Osteoblast (primary cell): ENCODE data around the gene OXNAD1. TPM values are rescaled to one million over a fixed set of nuclear protein-coding genes. Genes with fewer than 3 reads are reported as not detected.

ENCODE experiments used
- DNase-seq: peaks from one replicate; pipeline ENCODE4 v3.0.0; 2011; ENCODE audit warnings: low spot score, mixed read lengths; ENCODE audit not compliant: insufficient read length; ENCODE audit errors: missing footprints
- H2AFZ ChIP-seq: 2 replicates; pipeline ENCODE4 v1.6.0; 2011; ENCODE audit warnings: mild to moderate bottlenecking, low read length
- H3K27ac ChIP-seq: 2 replicates; pipeline ENCODE4 v1.5.1; 2011; ENCODE audit warnings: mild to moderate bottlenecking, low read depth, low read length, moderate library complexity
- H3K27me3 ChIP-seq: 2 replicates; pipeline ENCODE4 v1.6.0; 2012; ENCODE audit warnings: mild to moderate bottlenecking, control low read depth, inconsistent platforms, low read length, moderate library complexity; ENCODE audit not compliant: insufficient read depth
- H3K36me3 ChIP-seq: 2 replicates; pipeline ENCODE4 v1.5.1; 2011; ENCODE audit warnings: mild to moderate bottlenecking, low read length, control low read depth, moderate library complexity; ENCODE audit not compliant: insufficient read depth
- H3K4me1 ChIP-seq: 2 replicates; pipeline ENCODE4 v1.5.1; 2011; ENCODE audit warnings: mild to moderate bottlenecking, low read length, control low read depth, moderate library complexity; ENCODE audit not compliant: insufficient read depth
- H3K4me2 ChIP-seq: 2 replicates; pipeline ENCODE4 v1.6.0; 2011; ENCODE audit warnings: mild to moderate bottlenecking, low read length; ENCODE audit not compliant: insufficient read depth
- H3K4me3 ChIP-seq: fragments of 200-600 bp; sonication (generic); 3 replicates; pipeline ENCODE4 v1.5.1; 2012; ENCODE audit warnings: mild to moderate bottlenecking, low read length, inconsistent platforms; ENCODE audit not compliant: insufficient read depth
- H3K79me2 ChIP-seq: 2 replicates; pipeline ENCODE4 v1.6.0; 2012; ENCODE audit warnings: mild to moderate bottlenecking, low read length, control low read depth, inconsistent platforms; ENCODE audit not compliant: insufficient read depth
- H3K9me3 ChIP-seq: 2 replicates; pipeline ENCODE4 v1.5.1; 2011; ENCODE audit warnings: low read depth, low read length, control low read depth
- H4K20me1 ChIP-seq: 2 replicates; pipeline ENCODE4 v1.6.0; 2012; ENCODE audit warnings: mild to moderate bottlenecking, low read length, control low read depth; ENCODE audit not compliant: insufficient read depth
- CTCF ChIP-seq: IDR thresholded peaks from 2 replicates; pipeline ENCODE4 v1.5.1; 2011; ENCODE audit warnings: mild to moderate bottlenecking, low read depth, low read length, moderate library complexity; ENCODE audit errors: extremely low read depth
- total RNA-seq: library from RNA; depleted of rRNA; stranded (reverse); fragments of >200 nt; gene quantifications from 2 replicates; pipeline ENCODE4 v1.2.3, GENCODE V29; 2012

The OXNAD1 gene
- total RNA-seq, 1 donor, result 11.9 TPM

GRCh38 chr3:16258177-16258576 is 6.8 kb upstream of the OXNAD1 start:
- DNase-seq, result no peak
- H3K4me3 ChIP-seq, result no peak overlapping the region
- TF ChIP-seq CTCF, result no peak

GRCh38 chr3:16258866-16259265 is 6.1 kb upstream of the OXNAD1 start:
- H3K27me3 ChIP-seq, result no peaks in the 10 kb centered on the region
- H4K20me1 ChIP-seq, result no peaks in the 10 kb centered on the region
- H3K36me3 ChIP-seq, result peaks cover 24% of the 10 kb centered on the region

More at GRCh38 chr3:16258177-16258576, 6.8 kb upstream of the OXNAD1 start:
- Histone ChIP-seq H3K4me2 (no peak overlapping the region), H3K9me3 (no peaks in the 10 kb centered on the region), H4K20me1 (no peaks in the 10 kb centered on the region), H3K27ac (no peak overlapping the region), H2AFZ (no peak overlapping the region), H3K4me1 (peaks cover 8% of the 10 kb centered on the region), H3K36me3 (peaks cover 24% of the 10 kb centered on the region), H3K27me3 (no peaks in the 10 kb centered on the region), H3K79me2 (peaks cover 27% of the 10 kb centered on the region)

GRCh38 chr3:16260046-16260445 is 5.0 kb upstream of the OXNAD1 start:
- Histone ChIP-seq H2AFZ (no peak overlapping the region), H3K79me2 (peaks cover 42% of the 10 kb centered on the region), H3K4me1 (peaks cover 15% of the 10 kb centered on the region), H3K4me2 (no peak overlapping the region), H3K27ac (no peak overlapping the region), H4K20me1 (no peaks in the 10 kb centered on the region), H3K4me3 (no peak overlapping the region), H3K9me3 (no peaks in the 10 kb centered on the region), H3K27me3 (no peaks in the 10 kb centered on the region), H3K36me3 (peaks cover 24% of the 10 kb centered on the region)
- TF ChIP-seq CTCF, result no peak
- DNase-seq, result no peak

More at GRCh38 chr3:16258866-16259265, 6.1 kb upstream of the OXNAD1 start:
- Histone ChIP-seq H2AFZ (no peak overlapping the region), H3K9me3 (no peaks in the 10 kb centered on the region), H3K4me2 (no peak overlapping the region), H3K27ac (no peak overlapping the region), H3K79me2 (peaks cover 33% of the 10 kb centered on the region), H3K4me3 (no peak overlapping the region), H3K4me1 (peaks cover 11% of the 10 kb centered on the region)
- DNase-seq, result no peak
- no peak for TF ChIP-seq CTCF

- Histone ChIP-seq H3K4me3 (no peak overlapping the region), H4K20me1 (no peaks in the 10 kb centered on the region), H3K4me1 (peaks cover 29% of the 10 kb centered on the region), H3K27ac (no peak overlapping the region), H3K27me3 (no peaks in the 10 kb centered on the region), H3K79me2 (peaks cover 63% of the 10 kb centered on the region), H3K9me3 (no peaks in the 10 kb centered on the region), H2AFZ (no peak overlapping the region), H3K36me3 (peaks cover 24% of the 10 kb centered on the region), H3K4me2 (no peak overlapping the region)
- DNase-seq, result no peak
- no peak for TF ChIP-seq CTCF
These were observed 2.8 kb upstream of the OXNAD1 start for GRCh38 chr3:16262174-16262573.
